ENCODE results near the gene UBAC2. TPM values are rescaled to one million over a fixed set of nuclear protein-coding genes. Genes with fewer than 3 reads are reported as not detected.

Gene UBAC2
- total and polyA plus RNA-seq, 2 of the 4 experiments (the other 2 are of a cell fraction): 20.8 to 36.3 TPM

DNA sequence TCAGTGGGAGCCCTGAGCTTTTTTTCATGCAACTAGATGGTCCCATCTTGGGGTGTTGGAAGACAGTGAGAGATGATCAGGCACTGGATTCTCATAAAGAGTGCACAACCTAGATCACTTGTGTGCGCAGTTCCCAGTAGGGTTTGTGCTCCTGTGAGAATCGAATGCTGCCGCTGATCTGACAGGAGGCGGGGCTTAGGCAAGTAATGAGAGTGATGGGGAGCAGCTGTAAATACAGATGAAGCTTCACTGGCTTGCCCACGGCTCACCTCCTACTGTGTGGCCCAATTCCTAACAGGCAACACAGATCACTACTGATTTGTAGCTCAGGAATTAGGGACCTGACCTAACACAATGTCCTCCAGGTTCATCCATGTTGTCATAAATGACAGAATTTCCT is 43.6 kb upstream of the UBAC2 start:
- Histone ChIP-seq H2AK5ac (ENCODE audit: low read depth, low read length) (no peak overlapping the region), H2BK120ac (ENCODE audit: low read depth, low read length) (no peak overlapping the region), H2AK9ac (replicated peaks; ENCODE audit: low read depth, low read length, poor library complexity) (no peak overlapping the region), H2AFZ (replicated peaks; ENCODE audit: low read length, poor library complexity) (no peak overlapping the region), H3K9ac (ENCODE audit: low read depth, low read length) (no peak overlapping the region), H3K14ac (replicated peaks; ENCODE audit: low read depth, low read length) (no peak overlapping the region), H3K9me1 (ENCODE audit: insufficient read depth, low read length) (no peaks in the 10 kb centered on the region), H3K23ac (ENCODE audit: low read depth, low read length) (no peak overlapping the region), H3K18ac (ENCODE audit: low read depth, low read length) (no peak overlapping the region), H4K5ac (ENCODE audit: low read depth, low read length) (no peak overlapping the region), H3K27ac (ENCODE audit: insufficient read depth, low read length) (no peak overlapping the region), H3K79me1 (ENCODE audit: low read depth in 1 of 2, low read length in 2 of 2) (no peaks in the 10 kb centered on the region), H3K56ac (ENCODE audit: extremely low read depth, insufficient read depth, low read length) (no peak overlapping the region), H3K36me3 (ENCODE audit: control insufficient read depth, insufficient read depth, low read length) (no peaks in the 10 kb centered on the region), H3K9me3 (ENCODE audit: control insufficient read depth, insufficient read depth, low read length) (no peaks in the 10 kb centered on the region), H4K91ac (ENCODE audit: insufficient read depth, low read depth, low read length) (no peak overlapping the region), H2BK20ac (ENCODE audit: low read depth, low read length) (no peak overlapping the region), H2BK5ac (ENCODE audit: low read depth, low read length, poor library complexity, severe bottlenecking) (no peak overlapping the region), H3K4ac (ENCODE audit: low read depth, low read length) (no peak overlapping the region), H3K4me3 (ENCODE audit: insufficient read depth, low read depth, low read length) (no peak overlapping the region), H3K4me2 (ENCODE audit: low read depth, low read length) (no peak overlapping the region), H3K4me1 (ENCODE audit: control insufficient read depth, insufficient read depth, low read length) (no peaks in the 10 kb centered on the region), H4K20me1 (ENCODE audit: insufficient read depth, low read length) (no peaks in the 10 kb centered on the region), H3K27me3 (ENCODE audit: control insufficient read depth, insufficient read depth, low read length) (peaks cover 24% of the 10 kb centered on the region), H2BK15ac (ENCODE audit: low read depth, low read length) (no peak overlapping the region), H4K8ac (ENCODE audit: low read depth in 2 of 2, low read length in 2 of 2) (no peak overlapping the region)
- no peak for TF ChIP-seq MAZ (IDR thresholded peaks at IDR 0.05; ENCODE audit: borderline replicate concordance, low read depth, low read length)
- TF ChIP-seq, protein P1, sequence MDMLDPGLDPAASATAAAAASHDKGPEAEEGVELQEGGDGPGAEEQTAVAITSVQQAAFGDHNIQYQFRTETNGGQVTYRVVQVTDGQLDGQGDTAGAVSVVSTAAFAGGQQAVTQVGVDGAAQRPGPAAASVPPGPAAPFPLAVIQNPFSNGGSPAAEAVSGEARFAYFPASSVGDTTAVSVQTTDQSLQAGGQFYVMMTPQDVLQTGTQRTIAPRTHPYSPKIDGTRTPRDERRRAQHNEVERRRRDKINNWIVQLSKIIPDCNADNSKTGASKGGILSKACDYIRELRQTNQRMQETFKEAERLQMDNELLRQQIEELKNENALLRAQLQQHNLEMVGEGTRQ (IDR thresholded peaks at IDR 0.05; ENCODE audit: low read depth, low read length): no peak
- TF ChIP-seq POLR2A (IDR thresholded peaks at IDR 0.05; ENCODE audit: low read depth, low read length): no peak
- TF ChIP-seq CHD1 (IDR thresholded peaks at IDR 0.05; ENCODE audit: low read depth, low read length): no peak
- no peak for TF ChIP-seq RFX5 (IDR thresholded peaks at IDR 0.05; ENCODE audit: low read depth, low read length)
- TF ChIP-seq RAD21 (IDR thresholded peaks at IDR 0.05; ENCODE audit: low read length): no peak
- TF ChIP-seq, protein P2, sequence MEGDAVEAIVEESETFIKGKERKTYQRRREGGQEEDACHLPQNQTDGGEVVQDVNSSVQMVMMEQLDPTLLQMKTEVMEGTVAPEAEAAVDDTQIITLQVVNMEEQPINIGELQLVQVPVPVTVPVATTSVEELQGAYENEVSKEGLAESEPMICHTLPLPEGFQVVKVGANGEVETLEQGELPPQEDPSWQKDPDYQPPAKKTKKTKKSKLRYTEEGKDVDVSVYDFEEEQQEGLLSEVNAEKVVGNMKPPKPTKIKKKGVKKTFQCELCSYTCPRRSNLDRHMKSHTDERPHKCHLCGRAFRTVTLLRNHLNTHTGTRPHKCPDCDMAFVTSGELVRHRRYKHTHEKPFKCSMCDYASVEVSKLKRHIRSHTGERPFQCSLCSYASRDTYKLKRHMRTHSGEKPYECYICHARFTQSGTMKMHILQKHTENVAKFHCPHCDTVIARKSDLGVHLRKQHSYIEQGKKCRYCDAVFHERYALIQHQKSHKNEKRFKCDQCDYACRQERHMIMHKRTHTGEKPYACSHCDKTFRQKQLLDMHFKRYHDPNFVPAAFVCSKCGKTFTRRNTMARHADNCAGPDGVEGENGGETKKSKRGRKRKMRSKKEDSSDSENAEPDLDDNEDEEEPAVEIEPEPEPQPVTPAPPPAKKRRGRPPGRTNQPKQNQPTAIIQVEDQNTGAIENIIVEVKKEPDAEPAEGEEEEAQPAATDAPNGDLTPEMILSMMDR (conservative IDR thresholded peaks at IDR 0.05; ENCODE audit: low read depth, low read length): no peak
- TF ChIP-seq MXI1 (IDR thresholded peaks at IDR 0.05; ENCODE audit: borderline replicate concordance, low read depth, low read length): no peak
- TF ChIP-seq RCOR1 (IDR thresholded peaks at IDR 0.05; ENCODE audit: insufficient replicate concordance, low read length): no peak
- 0% methylated on average over 1 of the region's 5 CpGs; no CpG with 5 or more reads in 1 of the 2 experiments for WGBS, 2 experiments (ENCODE audit: extremely low coverage in 2 of 2, insufficient read length in 1 of 2)
- DNase-seq (no peak), ATAC-seq (ENCODE audit: low read depth) (no peak)
- POLR2A ChIA-PET (ENCODE audit: unreplicated experiment): no interaction called here
- dilution Hi-C loops (cut with HindIII; ENCODE audit: low sequenced_read_pairs, unreplicated experiment): no loop called here
- BruUV-seq (replicated peaks): no TSS peak
- intact Hi-C loops (cut with micrococcal nuclease): no loop called here
- CTCF ChIA-PET: no interaction called here
- in situ Hi-C loops (cut with MboI; ENCODE audit: low sequenced_read_pairs): no loop called here

All from IMR-90 (cell line).